ENCODE results near the gene ZMAT5.

DNA sequence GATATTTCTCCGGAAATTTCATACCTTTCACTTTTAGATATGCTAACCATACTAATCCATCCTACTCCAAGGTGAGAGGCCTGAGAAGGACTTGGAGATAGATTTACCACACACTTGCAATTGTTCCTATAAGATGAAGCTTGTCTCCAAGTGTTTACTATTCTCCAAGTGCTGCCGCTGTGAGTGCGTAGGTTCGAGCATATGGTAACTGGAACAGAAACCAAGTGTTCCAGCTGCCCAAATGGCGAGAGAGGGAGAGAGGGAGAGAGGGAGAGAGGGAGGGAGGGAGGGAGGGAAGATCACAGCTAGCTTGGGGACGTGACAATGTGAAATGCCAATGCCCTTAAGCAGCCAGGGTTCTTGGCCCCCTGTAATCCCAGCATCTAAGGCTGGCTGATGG, 49.7 kb upstream of the ZMAT5 start:
- TF ChIP-seq, protein P1, sequence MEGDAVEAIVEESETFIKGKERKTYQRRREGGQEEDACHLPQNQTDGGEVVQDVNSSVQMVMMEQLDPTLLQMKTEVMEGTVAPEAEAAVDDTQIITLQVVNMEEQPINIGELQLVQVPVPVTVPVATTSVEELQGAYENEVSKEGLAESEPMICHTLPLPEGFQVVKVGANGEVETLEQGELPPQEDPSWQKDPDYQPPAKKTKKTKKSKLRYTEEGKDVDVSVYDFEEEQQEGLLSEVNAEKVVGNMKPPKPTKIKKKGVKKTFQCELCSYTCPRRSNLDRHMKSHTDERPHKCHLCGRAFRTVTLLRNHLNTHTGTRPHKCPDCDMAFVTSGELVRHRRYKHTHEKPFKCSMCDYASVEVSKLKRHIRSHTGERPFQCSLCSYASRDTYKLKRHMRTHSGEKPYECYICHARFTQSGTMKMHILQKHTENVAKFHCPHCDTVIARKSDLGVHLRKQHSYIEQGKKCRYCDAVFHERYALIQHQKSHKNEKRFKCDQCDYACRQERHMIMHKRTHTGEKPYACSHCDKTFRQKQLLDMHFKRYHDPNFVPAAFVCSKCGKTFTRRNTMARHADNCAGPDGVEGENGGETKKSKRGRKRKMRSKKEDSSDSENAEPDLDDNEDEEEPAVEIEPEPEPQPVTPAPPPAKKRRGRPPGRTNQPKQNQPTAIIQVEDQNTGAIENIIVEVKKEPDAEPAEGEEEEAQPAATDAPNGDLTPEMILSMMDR (IDR thresholded peaks at IDR 0.05): no peak
- TF ChIP-seq POLR2A (IDR thresholded peaks at IDR 0.05): no peak
